ENCODE results near the gene FAR2. TPM values are rescaled to one million over a fixed set of nuclear protein-coding genes. Genes with fewer than 3 reads are reported as not detected.

Gene FAR2
- polyA plus RNA-seq, 1 donor (not counting 4 experiments of a cell fraction or from before 2014, with no cell fraction given): 9.2 TPM

- no peak overlapping the region for H3K27ac ChIP-seq (ENCODE audit: control insufficient read depth, insufficient read depth, low read length)
- no peak overlapping the region for H3K4me3 ChIP-seq (ENCODE audit: control insufficient read depth in 2 of 3, extremely low read depth in 1 of 3, insufficient read depth in 2 of 3, low read depth in 1 of 3, low read length in 3 of 3)
- H3K9ac ChIP-seq (ENCODE audit: control insufficient read depth, extremely low read depth, insufficient read depth, low read length): no peak overlapping the region
- H3K4me2 ChIP-seq (ENCODE audit: control insufficient read depth, extremely low read depth, insufficient read depth, low read depth, low read length): no peak overlapping the region
- no peak for TF ChIP-seq EZH2 (IDR thresholded peaks at IDR 0.05; ENCODE audit: low read length)
- TF ChIP-seq, protein P1, sequence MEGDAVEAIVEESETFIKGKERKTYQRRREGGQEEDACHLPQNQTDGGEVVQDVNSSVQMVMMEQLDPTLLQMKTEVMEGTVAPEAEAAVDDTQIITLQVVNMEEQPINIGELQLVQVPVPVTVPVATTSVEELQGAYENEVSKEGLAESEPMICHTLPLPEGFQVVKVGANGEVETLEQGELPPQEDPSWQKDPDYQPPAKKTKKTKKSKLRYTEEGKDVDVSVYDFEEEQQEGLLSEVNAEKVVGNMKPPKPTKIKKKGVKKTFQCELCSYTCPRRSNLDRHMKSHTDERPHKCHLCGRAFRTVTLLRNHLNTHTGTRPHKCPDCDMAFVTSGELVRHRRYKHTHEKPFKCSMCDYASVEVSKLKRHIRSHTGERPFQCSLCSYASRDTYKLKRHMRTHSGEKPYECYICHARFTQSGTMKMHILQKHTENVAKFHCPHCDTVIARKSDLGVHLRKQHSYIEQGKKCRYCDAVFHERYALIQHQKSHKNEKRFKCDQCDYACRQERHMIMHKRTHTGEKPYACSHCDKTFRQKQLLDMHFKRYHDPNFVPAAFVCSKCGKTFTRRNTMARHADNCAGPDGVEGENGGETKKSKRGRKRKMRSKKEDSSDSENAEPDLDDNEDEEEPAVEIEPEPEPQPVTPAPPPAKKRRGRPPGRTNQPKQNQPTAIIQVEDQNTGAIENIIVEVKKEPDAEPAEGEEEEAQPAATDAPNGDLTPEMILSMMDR (optimal IDR thresholded peaks at IDR 0.05 in 1 of 3, IDR thresholded peaks at IDR 0.05 in 1 of 3, conservative IDR thresholded peaks at IDR 0.05 in 1 of 3; ENCODE audit: extremely low read depth in 1 of 3, insufficient read depth in 2 of 3, low read length in 3 of 3): no peak
- H3K9me1 ChIP-seq (ENCODE audit: control insufficient read depth, extremely low read depth, insufficient read depth, low read length): no peaks in the 10 kb centered on the region
- H2AFZ ChIP-seq (ENCODE audit: control insufficient read depth, low read length): no peak overlapping the region
- dilution Hi-C loops (cut with MboI; ENCODE audit: extremely low pct_ligation_motif_present, low sequenced_read_pairs): no loop called here
- no peaks in the 10 kb centered on the region for H4K20me1 ChIP-seq (ENCODE audit: control insufficient read depth, extremely low read depth, insufficient read depth, low read length)
- no peaks in the 10 kb centered on the region for H3K4me1 ChIP-seq (ENCODE audit: control insufficient read depth, extremely low read depth, insufficient read depth, low read length)
- no peaks in the 10 kb centered on the region for H3K27me3 ChIP-seq (ENCODE audit: control insufficient read depth, extremely low read depth, insufficient read depth, low read length)
- H3K79me2 ChIP-seq (ENCODE audit: control insufficient read depth, insufficient read depth, low read length): no peaks in the 10 kb centered on the region
- no peaks in the 10 kb centered on the region for H3K9me3 ChIP-seq (ENCODE audit: control insufficient read depth, low read depth, low read length)
- FAIRE-seq (no peak), DNase-seq (ENCODE audit: low read depth, low spot score) (no peak)
- H3K36me3 ChIP-seq (ENCODE audit: control insufficient read depth in 2 of 2, extremely low read depth in 1 of 2, insufficient read depth in 2 of 2, low read length in 2 of 2): peaks cover 3% of the 10 kb centered on the region in 2 experiments
Observed at GRCh38 chr12:29343022-29343799, 194.1 kb downstream of the FAR2 start.

GRCh38 chr12:29346769-29347421 is 197.8 kb downstream of the FAR2 start:
- no peaks in the 10 kb centered on the region for H3K79me2 ChIP-seq (ENCODE audit: control insufficient read depth, insufficient read depth, low read length)
- H3K27ac ChIP-seq (ENCODE audit: control insufficient read depth, insufficient read depth, low read length): no peak overlapping the region
- dilution Hi-C loops (cut with MboI; ENCODE audit: extremely low pct_ligation_motif_present, low sequenced_read_pairs): no loop called here
- peaks cover 3% of the 10 kb centered on the region in 2 experiments for H3K36me3 ChIP-seq (ENCODE audit: control insufficient read depth in 2 of 2, extremely low read depth in 1 of 2, insufficient read depth in 2 of 2, low read length in 2 of 2)
- no peak for DNase-seq (ENCODE audit: low read depth, low spot score)
- no peaks in the 10 kb centered on the region for H3K9me3 ChIP-seq (ENCODE audit: control insufficient read depth, low read depth, low read length)
- no peaks in the 10 kb centered on the region for H3K27me3 ChIP-seq (ENCODE audit: control insufficient read depth, extremely low read depth, insufficient read depth, low read length)
- no peaks in the 10 kb centered on the region for H3K4me1 ChIP-seq (ENCODE audit: control insufficient read depth, extremely low read depth, insufficient read depth, low read length)
- no peak overlapping the region for H3K4me3 ChIP-seq (ENCODE audit: control insufficient read depth in 2 of 3, extremely low read depth in 1 of 3, insufficient read depth in 2 of 3, low read depth in 1 of 3, low read length in 3 of 3)
- TF ChIP-seq EZH2 (IDR thresholded peaks at IDR 0.05; ENCODE audit: low read length): no peak
- TF ChIP-seq, protein P1 (optimal IDR thresholded peaks at IDR 0.05 in 1 of 3, IDR thresholded peaks at IDR 0.05 in 1 of 3, conservative IDR thresholded peaks at IDR 0.05 in 1 of 3; ENCODE audit: extremely low read depth in 1 of 3, insufficient read depth in 2 of 3, low read length in 3 of 3): no peak
- H3K4me2 ChIP-seq (ENCODE audit: control insufficient read depth, extremely low read depth, insufficient read depth, low read depth, low read length): no peak overlapping the region
- H3K9me1 ChIP-seq (ENCODE audit: control insufficient read depth, extremely low read depth, insufficient read depth, low read length): no peaks in the 10 kb centered on the region
- no peak for FAIRE-seq
- H4K20me1 ChIP-seq (ENCODE audit: control insufficient read depth, extremely low read depth, insufficient read depth, low read length): no peaks in the 10 kb centered on the region
- H2AFZ ChIP-seq (ENCODE audit: control insufficient read depth, low read length): no peak overlapping the region
- no peak overlapping the region for H3K9ac ChIP-seq (ENCODE audit: control insufficient read depth, extremely low read depth, insufficient read depth, low read length)

Measured in keratinocyte (primary cell).